DMS53 (cell line): ENCODE measurements around the gene RBPJL.

Source experiments
- DNase-seq: peaks from one replicate; lab custom pipeline; 2025; lab: John Stamatoyannopoulos, UW

The RBPJL gene

DNA sequence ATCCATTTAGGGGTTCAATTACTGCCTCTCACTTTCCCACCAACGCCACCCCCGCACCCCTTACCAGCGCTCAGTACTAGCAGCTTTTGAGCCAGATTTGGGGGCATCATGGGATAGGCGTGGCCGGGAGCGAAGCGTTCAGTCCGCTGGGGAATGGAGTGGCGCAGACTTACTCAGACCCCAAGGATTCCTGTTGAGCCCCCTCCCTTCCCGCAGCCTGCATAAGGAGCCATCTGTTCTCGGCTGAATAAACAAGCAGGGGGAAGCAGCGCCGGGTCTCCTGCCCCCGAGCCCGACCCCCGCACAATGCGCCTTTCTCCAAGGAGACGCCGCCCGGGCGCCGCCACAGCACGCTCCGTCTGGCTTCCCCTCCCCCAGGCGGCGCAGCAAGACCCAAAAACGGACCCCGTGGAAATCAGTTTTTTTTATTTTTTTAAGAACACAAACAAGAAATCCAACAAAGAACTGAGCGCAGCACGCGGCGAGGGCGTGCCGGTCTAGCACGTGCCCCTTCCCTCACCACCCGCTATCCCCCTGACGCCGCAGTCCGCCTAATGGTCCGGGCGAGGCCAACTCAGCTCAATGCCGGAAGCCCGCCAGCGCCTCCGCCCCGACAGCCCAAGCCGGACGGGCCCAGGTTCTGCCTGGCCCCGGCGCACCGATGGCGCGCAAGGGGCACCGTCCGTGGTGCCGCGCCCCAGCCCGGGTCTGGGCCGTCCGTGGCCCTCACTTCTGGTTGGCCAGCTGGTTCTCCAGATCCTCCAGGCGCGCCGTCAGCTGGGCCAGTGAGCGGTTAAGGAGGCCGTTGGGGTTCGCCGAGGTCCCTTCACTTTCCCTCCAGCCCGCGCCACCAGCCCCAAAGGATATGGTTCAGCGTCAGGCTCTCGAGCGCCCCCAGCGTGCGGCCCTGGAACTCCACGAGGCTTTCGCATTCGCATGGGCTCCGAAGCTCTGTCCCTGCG is 13.3 kb upstream of the RBPJL start:
- peak; percentile 92 for DNase-seq

DNA sequence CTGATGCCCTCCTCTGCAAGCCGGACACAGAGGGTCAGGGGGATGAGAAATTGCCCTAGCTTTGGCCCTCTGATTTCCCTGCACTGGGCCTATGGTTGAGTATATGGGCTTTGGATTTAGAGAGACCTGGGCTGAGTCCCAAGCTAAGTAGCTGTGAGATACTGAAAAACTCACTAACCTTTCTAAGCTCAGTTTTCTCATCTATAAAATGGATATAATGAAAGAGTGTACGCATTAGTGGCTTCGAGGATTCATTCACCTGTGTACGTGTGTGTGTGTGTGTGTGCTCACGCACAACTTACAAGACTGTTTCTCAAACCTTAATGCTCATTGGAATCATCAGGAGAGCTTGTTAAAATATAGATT is 12.7 kb upstream of the RBPJL start:
- no peak for DNase-seq

DNA sequence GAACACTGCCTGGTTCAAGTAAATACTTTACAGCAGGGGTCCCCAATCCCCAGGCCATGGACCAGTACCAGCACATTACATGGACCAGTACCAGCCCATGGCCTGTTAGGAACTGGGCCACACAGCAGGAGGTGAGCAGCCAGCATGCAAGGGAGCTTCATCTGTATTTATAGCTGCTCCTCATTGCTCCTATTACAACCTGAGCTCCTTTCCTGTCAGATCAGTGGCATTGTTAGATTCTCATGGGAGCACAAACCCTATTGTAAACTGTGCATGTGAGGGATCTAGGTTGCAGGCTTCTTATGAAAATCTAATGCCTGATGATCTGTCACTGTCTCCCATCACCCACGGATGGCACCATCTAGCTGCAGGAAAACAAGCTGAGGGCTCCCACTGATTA is 12.0 kb upstream of the RBPJL start:
- no peak for DNase-seq

DNA sequence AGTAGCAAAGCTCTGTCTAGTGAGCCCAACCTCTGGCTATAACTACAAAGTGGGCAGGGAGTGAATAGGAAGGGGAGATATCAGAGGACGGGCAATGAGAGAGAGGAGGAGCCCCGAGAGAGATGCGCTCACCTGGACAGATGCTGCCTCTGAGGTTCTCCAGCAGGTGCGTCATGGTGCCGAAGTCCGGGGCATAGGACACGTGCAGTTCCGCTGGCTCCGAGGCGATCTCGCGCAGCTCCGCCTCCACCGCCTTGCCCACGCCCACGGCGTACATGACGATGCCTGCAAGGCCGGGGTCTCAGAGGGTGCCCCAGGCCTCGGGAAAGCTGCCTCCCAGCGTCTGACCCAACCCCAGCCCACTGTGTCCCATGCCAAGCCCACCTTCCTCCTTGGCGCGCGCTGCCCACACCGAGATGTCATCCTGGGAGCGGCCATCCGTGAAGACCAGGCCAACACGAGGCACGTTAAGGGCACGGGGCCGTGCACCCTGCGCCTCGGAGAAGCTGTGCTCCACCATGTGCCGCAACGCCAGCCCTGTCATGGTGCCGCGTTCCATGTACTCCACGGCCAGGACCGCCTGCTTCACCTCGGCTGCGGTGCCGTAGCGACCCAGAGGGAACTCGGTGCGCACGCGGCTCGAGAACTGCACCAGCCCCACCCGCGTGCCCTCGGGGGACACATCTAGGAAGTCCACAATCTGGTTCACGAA is 8.7 kb upstream of the RBPJL start:
- DNase-seq, result no peak

DNA sequence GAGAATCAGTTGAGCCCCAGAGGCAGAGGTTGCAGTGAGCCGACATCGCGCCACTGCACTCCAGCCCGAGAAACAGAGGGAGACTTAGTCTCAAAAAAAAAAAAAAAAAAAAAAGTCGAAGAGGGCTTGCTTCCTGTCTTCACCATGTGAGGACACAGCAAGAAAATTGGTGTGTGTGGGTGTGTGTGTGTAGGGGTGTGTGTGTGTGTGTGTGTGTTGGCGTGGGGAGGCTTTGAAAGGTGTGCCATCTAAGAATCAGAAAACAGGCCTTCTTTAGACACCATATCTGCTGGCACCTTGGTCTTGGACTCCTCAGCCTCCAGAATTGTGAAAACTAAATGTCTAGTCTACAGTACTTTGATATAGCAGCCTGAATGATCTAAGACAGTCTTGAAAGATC is 6.9 kb upstream of the RBPJL start:
- DNase-seq, result no peak

DNA sequence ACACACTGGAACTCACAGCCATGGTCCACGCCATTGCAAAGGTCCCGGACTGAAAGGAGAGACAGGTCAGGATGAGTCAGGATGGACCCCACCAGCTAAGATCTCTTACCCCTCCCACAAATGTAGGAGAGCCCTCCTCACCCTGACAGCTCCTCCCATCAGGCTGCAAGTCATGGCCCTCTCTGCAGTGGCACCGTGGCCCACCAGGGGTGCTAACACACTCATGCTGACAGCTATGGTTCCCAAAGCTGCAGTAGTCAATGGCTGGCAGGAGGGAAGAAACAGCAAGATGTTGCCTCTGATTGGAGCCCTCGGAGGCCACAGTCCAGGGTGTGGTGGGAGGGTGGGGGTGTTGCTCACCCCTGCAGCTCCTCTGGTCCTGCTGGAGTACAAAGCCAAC is 5.7 kb upstream of the RBPJL start:
- DNase-seq, result peak; percentile 67

DNA sequence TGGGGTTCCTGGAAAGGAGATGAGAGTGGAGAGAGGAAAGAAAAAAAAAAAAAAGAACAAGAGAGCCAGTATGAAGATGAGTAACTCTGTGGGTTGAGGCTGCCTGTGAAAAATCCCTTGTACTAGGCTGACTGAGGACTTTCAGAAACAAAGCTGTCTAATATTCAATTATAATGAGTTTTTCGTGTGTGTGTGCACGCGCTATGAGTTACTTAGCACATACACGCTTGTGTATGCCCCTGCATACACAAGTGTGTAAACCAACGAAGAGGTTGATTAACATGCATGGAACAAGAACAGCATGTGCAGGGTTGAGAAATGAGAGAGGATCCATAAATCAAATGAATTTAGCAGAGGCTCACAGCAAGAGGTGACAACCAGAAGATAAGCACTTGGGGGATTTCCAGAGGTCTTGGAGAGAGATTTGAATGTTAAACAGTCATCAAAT is 4.8 kb upstream of the RBPJL start:
- DNase-seq, result no peak

DNA sequence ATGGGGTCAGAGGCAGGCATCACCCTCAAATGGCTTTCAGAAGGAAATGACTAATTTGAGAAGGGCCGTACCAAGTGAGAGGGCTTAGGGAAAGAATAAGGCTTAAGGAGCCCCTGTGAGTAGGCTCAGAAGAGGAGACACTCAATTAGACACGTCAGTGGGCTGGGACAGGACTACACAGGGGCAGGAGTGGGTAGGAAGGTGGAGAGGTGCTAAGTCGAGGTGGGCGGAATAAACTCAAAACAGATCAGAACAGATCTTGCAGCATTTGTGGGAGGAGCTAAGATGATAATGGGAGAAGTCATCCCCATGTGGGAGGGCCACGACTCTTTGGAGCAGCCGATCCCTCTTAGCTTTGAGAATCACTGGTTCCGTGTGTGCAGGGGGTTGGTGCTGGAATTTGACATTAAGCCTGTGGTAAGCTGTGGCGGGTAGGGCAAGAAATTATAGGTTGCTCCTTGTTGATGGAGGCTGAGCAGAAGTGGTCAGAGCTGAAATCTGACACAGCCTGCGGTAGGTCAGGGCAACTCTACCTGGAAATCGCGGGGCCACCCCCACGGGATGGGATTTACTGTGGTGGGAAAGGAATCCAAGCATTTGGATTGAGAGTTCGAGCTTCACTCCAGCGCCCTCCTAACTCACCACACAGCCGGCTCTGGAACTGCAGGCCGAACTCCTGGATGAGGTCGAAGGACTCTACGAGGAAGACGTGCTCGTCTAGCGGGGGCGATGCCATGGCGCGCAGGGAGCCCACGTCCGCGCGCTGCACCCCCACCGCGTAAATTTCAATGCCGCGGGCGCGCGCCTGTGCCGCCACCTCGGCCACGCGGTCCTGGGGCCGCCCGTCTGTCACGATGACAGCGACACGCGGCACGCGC is 2.8 kb upstream of the RBPJL start:
- no peak for DNase-seq

DNA sequence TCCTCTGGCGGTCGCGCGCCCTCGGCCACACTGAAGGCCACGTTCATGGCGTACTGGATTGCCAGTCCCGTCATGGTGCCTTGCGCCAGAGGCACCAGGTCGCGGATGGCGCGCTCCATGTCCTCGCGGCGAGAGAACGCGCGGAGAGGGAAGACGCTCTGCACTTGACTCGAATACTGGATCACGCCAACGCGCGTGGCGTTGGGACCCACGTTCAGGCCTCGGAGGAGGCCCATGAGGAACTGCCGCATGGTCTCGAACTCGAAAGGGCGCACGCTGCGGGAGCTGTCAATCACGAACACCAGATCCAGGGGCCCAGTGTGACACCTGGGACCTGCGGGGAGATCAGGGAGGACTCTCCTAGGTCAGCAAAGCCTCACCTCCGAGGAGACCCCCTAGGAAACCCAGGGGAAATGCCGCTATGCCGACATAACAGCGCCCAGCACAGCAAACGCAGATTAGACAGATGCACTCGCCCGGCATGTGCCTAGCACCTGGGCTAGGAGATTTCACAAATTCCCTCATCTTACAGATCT is 2.1 kb upstream of the RBPJL start:
- no peak for DNase-seq

DNA sequence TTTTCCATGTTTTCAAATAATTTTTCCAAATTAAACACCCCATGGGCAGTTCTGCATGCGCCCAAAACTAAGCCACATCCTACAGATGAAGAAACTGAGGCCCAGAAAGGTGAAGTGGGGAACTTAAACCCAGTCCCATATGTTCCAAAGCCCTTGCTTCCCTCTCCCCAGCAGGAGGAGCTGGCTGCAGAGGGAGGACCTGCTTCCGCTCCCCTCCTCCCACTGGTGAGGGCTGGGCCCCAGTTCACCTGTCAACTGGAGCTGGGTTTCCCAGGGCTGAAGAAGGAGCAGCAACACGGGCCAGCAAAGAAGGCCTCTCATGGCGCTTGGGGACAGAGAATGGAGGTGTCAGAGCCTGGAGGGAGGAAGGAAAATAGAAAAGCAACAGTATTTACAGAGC is 1.4 kb upstream of the RBPJL start:
- peak; percentile 79 for DNase-seq

DNA sequence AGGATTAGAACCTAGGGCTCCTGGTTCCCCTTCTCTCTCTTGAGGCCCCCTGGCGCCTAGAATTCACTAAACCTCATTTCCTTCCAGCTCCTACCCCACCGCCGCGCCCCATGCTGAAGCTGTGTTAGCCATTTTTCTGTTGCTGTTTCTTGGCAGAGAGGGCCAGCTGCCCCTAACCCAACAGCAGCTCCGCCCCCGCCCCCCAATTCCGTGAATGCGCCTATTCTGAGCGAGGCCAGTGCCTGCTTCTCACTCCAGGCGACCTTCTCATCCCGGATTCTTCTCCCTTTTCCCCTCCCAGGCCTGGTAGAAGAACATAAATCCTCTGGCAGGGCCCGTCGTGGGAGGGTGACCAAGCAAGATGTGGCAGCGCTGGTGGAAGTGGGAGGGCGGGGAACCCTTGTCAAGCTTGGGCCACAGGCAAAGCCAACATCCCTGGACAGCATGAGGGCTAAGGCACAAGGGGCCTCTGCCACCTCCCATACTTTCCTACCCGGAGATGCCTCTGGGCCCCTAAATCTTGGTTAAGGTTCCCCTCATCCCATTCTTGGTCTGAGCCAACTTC is 518 bp downstream of the RBPJL start:
- no peak for DNase-seq

DNA sequence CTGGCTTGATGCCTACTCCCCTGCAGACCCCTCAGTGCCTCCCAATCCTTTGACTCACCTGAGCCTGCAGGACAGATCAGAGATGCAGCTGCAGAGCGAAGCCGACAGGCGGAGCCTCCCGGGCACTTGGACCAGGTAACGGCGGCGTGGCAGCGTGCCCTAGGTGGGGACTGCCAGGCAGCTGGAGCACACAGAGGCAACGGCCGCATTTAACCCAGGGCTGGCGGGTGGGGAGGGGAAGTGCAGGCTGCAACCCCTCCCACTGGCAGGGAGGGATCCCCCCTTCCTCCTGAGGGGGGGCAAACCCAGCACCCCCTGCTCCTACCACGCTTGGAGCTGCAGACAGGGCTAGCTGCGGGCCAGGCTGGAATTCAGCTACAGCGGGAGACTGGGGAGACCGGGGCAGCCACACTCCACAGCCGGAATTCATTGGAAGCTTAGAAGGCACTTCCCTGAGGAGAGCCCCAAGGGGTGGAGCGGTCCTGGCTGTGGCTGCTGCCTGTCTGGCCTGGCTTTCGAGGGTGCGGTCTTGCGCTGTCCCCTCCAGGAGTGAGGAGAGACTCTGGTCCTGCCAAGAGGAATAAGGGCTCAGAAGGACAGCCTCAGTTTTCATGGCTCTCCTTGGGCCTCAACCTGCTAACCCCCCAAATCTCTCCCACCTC is 1.6 kb downstream of the RBPJL start, which contains the start of gene MATN4:
TSS of gene MATN4 (minus strand) at position 183 of the 662 bp plus-strand sequence. CDS start 2,717 bp downstream, outside the sequence.
- peak; percentile 71 for DNase-seq

DNA sequence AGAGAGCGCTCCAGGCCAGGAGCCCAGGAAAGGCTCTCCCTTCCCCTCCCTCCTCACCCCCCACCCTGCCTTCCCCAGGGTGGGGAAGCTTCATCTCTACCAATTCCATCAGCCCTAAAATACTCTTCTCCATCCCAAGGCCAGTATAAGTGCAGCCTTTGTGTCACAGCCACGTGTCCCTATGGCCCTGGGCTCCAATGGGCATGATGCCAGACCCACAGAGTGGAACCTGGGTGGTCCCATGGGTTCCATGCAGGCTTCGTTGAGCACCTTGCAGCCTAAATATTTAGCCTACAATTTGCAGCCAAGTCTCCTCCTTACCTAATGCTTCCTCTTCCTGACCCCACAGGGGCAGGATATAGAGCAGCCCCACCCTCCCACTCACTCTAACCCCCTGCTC is 2.4 kb downstream of the RBPJL start:
- no peak for DNase-seq

DNA sequence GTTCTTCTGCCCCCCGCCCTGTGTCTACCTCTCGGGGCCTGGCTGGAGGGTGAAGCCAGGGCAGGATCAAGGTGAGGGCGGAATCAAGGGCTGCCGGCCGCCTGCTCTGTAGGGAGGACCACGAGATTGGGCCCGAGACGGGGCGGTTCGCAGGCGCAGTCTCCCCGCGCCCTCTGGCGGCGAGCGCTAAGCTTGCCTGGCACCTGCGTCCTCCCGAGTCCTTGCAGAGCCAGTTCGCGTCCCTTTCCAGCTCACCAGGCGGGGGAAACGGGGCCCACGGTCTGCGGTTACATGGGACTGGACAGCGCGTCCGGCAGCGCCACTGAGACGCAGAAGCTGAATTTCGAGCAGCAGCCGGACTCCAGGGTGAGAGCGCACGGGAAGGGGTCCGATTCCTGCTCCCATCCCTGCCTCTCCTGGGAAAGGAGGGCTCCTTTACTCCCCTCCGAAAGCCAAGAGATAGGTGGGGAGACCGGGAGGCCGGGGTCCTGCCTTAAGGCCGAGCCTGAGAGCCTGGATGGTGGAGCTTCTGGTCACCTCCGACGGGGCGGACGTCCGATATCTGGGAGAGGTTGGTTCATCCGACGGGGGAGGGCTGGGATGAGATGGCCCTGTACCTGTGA is 5.1 kb downstream of the RBPJL start:
- DNase-seq, result peak; percentile 85

DNA sequence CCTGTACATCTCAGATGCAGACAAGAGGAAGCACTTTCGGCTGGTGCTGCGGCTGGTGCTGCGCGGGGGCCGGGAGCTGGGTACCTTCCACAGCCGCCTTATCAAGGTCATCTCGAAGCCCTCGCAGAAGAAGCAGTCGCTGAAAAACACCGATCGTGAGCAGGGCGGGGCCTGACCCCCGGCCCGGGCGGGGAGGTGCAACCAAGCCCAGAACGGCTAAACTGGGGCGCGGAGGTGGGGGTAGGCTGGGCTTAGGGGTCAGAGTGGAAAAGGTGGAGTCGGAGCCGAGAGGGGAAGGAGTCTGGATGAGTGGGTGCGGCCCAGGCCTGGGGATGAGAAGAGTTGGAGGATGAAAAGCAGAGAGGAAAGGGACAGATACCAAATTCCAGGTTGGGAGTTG is 5.6 kb downstream of the RBPJL start:
- no peak for DNase-seq

DNA sequence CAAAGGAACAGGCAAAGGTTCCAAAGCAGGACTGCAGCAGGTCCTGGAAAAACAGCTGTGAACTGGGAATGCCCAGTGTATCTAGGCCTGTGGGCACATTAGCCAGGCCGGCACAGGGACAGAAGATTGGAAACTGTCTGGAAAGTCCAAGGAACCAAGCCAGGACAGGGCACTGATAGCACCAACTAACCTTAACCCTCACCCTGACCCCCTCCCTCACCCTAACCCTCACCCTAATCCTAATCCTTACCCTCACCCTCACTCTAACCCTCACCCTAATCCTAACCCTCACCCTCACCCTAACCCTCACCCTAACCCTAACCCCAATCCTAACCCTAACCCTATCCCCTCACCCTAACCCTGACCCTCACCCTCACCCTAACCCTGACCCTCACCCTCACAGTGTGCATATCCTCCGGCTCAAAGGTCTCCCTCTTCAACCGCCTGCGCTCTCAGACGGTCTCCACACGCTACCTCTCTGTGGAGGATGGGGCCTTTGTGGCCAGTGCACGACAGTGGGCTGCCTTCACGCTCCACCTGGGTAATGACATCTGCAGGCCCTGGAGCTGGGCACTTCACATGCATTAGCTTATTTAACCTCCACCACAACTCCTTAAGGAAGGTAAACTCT is 6.5 kb downstream of the RBPJL start:
- DNase-seq, result no peak

DNA sequence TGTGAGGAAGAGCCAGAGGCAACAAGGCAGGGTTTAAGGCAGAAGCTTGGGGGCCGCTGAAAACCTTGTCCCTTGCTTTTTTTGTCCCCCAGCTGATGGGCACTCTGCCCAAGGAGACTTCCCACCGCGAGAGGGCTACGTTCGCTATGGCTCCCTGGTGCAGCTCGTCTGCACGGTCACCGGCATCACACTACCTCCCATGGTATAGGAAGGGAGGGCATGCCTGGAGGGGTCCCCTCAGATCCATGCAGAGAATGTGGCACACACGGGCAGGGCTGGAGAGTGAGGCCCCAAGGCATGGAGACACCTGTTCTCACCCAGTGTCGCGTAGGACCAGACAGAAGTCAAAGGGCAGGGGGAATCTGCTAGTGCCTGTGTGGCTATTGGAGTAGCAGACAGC is 7.3 kb downstream of the RBPJL start:
- no peak for DNase-seq

DNA sequence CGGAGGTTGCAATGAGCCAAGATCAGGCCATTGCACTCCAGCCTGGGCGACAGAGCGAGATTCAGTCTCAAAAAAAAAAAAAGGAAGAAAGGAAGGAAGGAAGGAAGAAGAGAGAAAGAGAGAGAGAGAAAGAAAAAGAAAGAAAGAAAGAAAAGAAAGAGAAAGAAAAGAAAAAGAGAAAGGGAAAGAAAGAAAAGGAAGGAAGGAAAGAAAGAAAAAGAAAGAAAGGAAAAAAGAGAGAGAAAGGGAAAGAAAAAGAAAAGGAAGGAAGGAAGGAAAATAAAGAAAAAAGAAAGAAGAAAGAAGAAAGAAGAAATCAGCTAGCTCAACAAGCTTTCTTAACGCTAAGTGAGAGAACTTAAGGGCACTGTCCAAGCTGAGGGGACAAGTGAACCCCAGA is 9.0 kb downstream of the RBPJL start:
- no peak for DNase-seq

DNA sequence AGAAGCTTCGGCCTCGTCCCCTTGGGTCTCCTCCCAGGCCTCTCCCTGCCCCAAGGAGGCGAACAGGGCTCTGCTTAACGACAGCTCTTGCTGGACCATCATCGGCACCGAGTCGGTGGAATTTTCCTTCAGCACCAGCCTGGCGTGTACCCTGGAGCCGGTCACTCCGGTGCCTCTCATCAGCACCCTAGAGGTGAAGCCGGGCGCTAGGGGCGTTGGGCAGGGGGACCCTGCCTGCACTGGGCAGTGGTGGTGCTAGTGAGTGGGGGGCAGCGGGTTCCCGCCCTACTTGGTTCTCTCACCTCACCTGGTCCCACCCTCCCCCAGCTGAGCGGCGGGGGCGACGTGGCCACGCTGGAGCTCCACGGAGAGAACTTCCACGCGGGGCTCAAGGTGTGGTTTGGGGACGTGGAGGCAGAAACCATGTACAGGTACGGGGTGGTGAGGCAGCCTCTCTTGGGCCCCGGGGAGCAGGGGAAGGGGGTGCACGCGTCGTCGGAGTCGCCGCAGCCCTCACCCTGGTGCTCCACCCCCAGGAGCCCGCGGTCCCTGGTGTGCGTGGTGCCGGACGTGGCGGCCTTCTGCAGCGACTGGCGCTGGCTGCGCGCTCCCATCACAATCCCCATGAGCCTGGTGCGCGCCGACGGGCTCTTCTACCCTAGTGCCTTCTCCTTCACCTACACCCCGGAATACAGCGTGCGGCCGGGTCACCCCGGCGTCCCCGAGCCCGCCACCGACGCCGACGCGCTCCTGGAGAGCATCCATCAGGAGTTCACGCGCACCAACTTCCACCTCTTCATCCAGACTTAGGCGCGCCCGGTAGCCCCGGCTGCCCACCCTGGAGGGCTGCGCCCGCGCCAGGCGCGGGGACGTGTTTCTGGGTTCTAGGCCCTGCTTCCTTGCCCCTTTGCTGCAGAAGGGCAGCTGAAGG is 9.8 kb downstream of the RBPJL start:
- peak; percentile 30 for DNase-seq
